GM04504 (cell line): ENCODE data around the gene ZMIZ1.
A peak's percentile ranks its signal among the peaks of the same experiment; 100 is the strongest.

Source experiments
- DNase-seq: peaks from one replicate; pipeline ENCODE4 v3.0.0-alpha.2; 2012; ENCODE audit warnings: low read depth

The ZMIZ1 gene

DNA sequence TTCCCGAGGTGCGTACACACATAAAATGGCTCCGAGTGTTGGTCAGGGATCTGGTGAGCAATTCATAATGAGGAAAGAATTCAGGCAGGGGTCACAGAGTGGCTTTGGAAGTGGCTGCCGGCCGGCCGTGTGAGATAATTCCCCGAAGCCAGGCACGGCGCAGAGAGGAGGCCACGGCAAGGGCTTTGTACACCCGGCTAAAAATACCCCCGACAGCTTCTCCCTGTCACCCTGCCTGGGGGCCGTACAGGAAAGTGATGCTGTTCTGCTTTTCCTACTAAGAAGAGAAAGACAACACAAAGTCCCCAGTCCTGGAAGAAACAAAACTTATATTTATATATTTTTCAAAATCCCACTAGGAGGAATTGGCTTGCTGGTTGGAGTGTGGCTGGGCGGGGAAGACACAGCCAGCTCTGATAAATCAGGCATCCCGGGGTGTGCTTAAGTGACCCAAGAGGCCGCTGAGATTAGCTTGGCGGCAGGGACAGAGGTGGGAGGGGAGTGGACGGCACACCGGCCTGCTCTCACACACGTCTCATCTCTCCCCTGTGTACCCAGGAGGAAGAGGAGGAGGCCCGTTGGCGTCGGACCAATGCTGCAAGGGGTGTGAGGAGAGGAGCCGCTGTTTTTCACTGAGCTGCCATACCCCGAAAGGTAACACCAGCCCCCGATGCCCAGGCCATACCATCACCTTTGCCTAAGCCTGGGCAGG lies 70.5 kb downstream of the ZMIZ1 start:
- DNase-seq: peak; percentile 90

DNA sequence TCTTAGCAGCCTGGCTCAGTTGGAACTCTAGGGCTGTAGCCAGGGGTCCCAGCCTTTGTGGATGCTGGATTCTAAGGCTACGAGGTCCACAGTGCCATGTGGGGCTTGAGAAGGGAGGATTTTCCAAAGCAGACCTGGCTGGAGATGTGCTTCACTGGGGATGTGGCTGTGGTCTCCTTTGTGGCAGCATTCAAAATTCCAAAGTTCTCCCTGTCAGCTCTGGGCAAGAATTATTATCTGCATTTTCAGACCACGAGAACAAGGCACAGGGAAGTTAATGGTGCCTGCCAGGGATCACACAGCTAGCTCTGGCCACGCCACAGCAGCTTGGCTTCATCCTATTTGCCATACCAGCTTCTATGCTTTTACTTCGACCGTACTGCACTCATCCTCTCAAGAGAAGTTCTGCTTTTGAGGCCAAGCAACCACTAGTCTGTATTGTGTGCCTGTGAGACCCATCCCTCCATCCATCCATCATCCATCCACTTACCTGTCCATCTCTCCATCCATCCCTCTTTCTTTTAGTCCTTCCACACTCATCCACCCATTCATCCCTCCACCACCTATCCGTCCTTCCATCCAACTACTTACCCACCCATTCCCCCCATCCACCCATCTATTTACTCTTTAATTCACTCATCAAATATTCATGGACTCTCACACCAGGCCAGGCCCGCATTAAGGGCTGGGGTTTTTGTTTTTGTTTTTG lies 71.5 kb downstream of the ZMIZ1 start:
- DNase-seq: no peak

GRCh38 chr10:79140855-79141254 lies 72.1 kb downstream of the ZMIZ1 start:
- DNase-seq: no peak

GRCh38 chr10:79142064-79142491 lies 73.3 kb downstream of the ZMIZ1 start:
- peak; percentile 72 for DNase-seq

GRCh38 chr10:79142522-79143309 lies 74.0 kb downstream of the ZMIZ1 start:
- DNase-seq: no peak

GRCh38 chr10:79143879-79144278 lies 75.1 kb downstream of the ZMIZ1 start:
- DNase-seq: no peak

DNA sequence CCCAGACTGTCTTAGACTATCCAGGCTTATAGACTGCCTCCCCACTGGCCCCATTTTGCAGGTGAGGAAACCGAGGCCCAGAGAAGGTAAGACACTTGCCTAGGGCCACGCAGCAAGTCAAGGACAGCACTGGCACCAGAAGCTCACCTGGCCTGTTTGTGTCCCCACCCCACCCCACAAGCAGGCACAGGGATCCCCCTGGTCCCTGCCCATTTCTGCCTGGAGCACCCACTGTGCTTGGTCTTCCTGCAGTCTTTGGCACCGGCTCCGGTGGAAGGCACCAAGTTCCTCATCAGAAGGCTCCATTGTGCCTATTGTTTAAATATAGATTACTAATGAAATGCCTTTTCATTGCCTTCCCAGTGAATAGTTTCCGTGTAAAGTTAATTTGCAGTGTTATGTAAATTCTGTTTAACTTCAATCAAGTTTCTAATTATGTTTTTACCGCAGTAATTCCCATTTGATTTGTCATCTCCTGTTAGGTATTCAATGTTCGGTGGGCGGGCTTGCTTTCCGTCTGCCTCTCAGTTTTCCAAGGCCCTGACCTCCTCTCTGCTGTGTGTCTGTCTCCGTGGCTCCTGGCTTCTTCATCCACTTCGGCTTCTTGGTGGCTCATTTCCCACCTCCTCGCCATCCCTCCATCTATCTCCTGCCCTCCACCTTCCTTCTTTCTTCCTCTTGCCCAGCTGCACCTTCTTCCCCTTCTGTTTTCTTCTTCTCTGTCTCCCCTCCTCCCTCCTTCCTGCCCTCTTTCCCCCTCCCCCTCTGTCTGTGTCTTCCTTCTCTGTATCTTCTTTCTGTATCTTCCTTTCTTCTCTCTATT lies 75.8 kb downstream of the ZMIZ1 start:
- no peak for DNase-seq

- DNase-seq: no peak
These were observed 76.4 kb downstream of the ZMIZ1 start for GRCh38 chr10:79145174-79145483.

DNA sequence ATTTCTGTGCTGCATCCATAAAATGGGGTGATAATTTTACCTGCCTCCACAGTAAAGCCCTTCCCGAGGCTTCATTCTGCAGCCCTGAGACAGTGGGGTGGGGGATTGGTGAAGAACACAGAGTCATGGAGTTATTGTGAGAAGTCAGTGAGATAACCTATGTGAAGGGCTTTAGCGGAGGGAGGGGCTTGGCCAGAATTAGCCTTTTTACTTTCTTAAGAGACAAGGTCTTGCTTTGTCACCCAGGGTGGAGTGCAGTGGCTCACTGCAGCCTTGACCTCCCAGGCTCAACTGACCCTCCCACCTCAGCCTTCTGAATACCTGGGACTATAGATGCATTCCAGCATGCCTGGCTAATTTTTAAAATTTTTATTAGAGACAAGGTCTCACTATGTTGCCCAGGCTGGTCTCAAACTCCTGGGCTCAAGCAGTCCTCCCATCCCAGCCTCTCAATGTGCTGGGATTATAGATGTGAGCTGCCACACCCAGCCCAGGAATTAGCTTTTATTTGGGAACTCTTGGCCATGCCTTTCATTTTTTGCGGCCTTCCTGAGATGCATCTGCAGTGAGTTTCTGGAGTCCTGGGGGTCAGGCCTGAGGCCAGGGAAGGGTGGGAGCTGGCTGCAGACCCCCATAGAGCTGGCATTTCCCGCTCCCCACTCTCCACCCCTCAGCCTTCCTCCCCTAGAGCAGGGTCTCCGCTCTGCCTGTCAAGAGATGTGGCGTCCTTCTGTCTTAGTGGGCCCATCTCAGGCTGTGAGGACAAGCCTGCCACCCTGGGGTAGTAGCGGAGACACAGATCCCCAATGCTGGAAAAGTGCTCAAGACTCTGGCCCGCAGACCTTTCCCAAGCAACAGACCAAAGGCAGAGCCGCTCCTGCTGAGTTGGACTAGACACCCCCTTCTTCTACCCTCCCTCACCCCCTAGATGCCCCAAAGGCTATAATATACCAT lies 77.0 kb downstream of the ZMIZ1 start:
- DNase-seq: no peak

GRCh38 chr10:79146611-79147130 lies 77.9 kb downstream of the ZMIZ1 start:
- no peak for DNase-seq

DNA sequence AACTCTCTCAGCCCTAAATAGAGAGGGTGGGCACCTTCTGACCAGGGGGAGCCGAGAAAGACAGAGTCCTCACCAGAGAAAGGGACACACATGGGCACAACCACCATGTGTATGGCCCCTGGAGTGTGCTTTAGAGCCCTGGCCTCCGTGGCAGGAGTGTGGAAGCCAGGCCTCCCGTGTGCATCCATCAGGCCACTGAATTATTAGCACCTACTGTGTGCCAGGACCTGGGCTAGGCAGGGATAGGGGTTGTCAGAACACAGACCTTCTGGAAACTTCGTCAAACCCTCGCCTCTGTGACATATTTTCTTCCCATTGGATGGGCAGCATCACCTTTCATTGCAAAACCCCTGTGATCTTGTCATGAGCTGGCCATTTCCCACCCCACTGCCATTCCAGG lies 78.5 kb downstream of the ZMIZ1 start:
- DNase-seq: no peak

DNA sequence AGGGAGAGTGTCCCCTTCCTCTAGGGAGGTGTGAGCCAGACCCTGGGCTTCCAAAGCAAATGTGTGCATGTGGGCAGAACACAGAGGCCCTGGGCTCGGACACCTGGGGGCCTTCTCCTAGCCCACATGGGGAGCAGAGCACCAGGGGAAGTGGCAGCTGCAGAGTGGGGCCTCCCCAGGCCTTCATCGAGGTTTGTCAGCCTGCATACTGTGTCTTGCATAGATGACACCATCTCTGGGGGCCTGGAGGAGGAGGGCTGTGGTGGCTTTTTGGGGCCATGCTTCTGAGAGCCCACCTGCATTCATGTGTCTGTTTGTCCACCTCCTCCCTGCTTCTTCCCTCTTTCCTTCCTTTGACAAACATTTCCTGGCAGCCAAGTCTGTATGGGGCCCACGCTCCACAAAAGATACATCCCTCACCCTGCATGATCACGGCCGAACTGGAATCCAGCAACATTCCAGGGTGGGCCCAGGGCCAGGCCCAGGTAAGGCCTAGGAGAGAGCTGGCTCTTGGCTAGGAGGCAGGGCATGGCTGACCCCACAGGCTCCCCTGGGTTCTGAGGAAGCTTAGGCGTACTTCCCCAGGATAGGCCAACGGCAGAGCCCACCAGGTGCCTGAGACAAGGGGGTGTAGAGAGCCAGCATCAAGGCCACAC lies 79.2 kb downstream of the ZMIZ1 start:
- DNase-seq: no peak

DNA sequence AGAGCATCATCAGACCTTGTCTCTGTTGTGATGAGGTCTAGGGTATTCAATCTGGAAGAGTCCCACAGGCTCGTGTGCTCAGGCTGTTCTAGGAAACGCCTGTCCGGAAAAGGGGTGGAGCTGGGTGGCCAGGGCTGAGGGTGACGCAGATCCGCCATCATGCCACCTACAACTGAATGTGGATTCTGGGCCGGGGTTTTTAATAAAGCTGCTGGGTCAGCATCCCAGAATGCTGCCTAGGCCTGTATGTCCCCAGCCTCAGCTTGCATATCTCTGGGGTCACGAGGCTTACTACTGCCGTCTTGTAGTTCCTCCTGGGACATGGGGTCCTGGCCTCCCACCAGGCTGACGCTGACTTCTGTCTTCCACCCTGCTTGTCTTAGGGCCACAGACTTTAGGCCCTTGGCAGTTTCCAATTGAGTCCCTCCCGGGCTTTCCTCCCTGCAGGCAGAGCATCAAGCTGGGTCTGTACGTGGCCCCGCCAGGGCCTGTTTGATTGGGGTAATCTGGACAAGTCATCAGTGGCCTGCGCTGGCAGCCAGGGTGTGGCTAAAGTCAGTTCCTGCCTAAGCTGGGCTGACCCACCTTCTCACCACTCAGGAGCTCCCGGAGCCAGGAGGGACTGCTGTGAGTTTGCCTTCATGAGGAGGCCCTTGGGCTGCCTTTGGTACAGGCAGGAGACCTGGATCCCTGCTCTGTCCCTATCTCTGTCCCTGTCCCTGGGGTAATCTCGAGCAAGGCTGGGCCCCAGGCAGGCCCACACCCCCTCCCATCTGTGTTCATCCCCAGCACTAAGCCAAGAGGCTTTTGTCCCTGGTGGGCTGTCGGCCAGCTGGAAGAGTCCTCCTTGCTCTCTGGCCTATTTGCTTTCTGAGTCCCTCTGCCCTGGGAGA lies 79.9 kb downstream of the ZMIZ1 start:
- DNase-seq: peak; percentile 63

DNA sequence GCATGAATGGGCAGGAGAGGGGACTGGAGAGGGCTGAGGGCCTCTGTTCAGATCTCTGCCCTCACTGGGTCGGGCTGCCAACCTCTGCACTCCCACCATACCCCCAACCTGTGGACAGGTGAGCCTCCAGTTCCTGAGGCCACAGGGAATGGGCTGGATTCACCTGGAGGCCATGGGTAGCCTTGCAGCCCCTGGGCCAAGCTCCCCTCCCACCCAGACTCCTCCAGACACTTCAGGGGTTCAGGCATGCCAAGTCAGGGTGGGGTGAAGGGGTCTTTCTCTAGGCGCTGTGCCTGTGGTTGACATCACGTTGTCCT lies 80.5 kb downstream of the ZMIZ1 start:
- no peak for DNase-seq

GRCh38 chr10:79149662-79150443 lies 81.1 kb downstream of the ZMIZ1 start:
- DNase-seq: peak; percentile 88

DNA sequence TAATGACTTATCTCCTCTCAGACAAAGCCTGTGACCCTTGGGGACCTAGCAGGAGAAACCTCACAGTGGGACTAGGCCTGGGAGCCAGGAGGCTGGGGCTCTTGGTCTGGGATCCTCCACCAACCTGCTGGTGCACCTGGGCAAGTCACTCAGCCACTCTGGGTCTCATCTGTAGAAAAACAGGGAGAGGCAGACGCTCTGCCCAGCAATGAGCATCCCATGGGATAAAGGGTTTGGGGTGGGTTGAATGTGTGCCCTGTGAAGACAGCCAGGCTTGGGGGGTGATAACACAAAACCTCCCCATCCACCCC lies 81.6 kb downstream of the ZMIZ1 start:
- no peak for DNase-seq

DNA sequence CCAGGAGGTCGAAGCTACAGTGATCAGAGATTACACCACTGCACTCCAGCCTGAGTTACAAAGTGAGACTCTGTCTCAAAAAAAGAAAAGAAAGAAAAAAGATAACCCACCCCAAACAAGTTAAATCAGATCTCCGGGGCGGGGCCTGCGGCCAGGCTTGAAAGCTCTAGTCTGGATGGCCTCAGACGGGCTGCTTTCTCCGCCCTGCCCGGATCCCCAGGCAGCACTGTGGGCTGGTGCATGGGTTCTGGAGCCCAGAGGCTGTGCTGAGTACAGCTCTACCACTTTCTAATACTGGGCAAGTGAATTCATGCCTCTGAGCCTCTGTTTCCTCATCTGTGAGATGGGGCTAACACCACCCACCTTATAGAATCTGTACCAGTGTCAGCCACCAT lies 83.7 kb downstream of the ZMIZ1 start:
- no peak for DNase-seq

GRCh38 chr10:79153745-79154144 lies 85.0 kb downstream of the ZMIZ1 start:
- DNase-seq: no peak
